VCaP (cell line): ENCODE measurements around the gene ZFTA.
A peak's percentile ranks its signal among the peaks of the same experiment; 100 is the strongest.

Experiments used
- H3K27ac ChIP-seq: fragments of 450-650 bp; 2 replicates; pipeline ENCODE4 v1.5.1; 2017
- CTCF ChIP-seq: fragments of 450-650 bp; conservative IDR thresholded peaks from 2 replicates; pipeline ENCODE4 v1.5.1; 2017; ENCODE audit warnings: mild to moderate bottlenecking, moderate library complexity

Gene ZFTA

GRCh38 chr11:63768237-63769041 lies at the start of gene ZFTA:
Gene ZFTA, minus strand, starts transcription at chr11:63768775. Its CDS starts 153 bp downstream, at chr11:63768622.
- peak within 1 kb of the TSS; percentile 83 for H3K27ac ChIP-seq

GRCh38 chr11:63817758-63818498 lies 49.4 kb upstream of the ZFTA start:
- no peak overlapping the region; the same call in 1 of the 2 replicates for H3K27ac ChIP-seq
- no peak for TF ChIP-seq CTCF

More at GRCh38 chr11:63768237-63769041, at the start of gene ZFTA:
- TF ChIP-seq CTCF = peak; percentile 100

- TF ChIP-seq CTCF = no peak
- no peak overlapping the region; the same call in 1 of the 2 replicates for H3K27ac ChIP-seq
Measured at GRCh38 chr11:63816732-63817131, 48.2 kb upstream of the ZFTA start.

- peak overlapping the region; percentile 93; the same call in 1 of the 2 replicates for H3K27ac ChIP-seq
- no peak for TF ChIP-seq CTCF
Measured at GRCh38 chr11:63816166-63816565, 47.6 kb upstream of the ZFTA start.

- TF ChIP-seq CTCF = no peak
- peak overlapping the region; percentile 93 for H3K27ac ChIP-seq
Measured at GRCh38 chr11:63814383-63814736, 45.8 kb upstream of the ZFTA start.

GRCh38 chr11:63813563-63814382 lies 45.2 kb upstream of the ZFTA start:
- peak overlapping the region; percentile 93 for H3K27ac ChIP-seq

More at GRCh38 chr11:63813563-63814382, 45.2 kb upstream of the ZFTA start:
- peak; percentile 17; the same call in 1 of the 2 replicates for TF ChIP-seq CTCF
